GM18517 (cell line): ENCODE data around the gene RTN1.

Experiments
- ATAC-seq: cut with Tn5 transposase; IDR thresholded peaks from one replicate; pipeline ENCODE4 v1.9.1; 2021; ENCODE audit warnings: mild to moderate bottlenecking, moderate library complexity; ENCODE audit not compliant: unreplicated experiment

The RTN1 gene

GRCh38 chr14:59870277-59871165 is at the start of gene RTN1:
Gene RTN1, minus strand, starts transcription at chr14:59870776. Its CDS starts 146 bp downstream, at chr14:59870630.
- ATAC-seq, result no peak

GRCh38 chr14:59920378-59920683 is 49.8 kb upstream of the RTN1 start:
- ATAC-seq, result no peak

- ATAC-seq, result no peak
These were observed 49.2 kb upstream of the RTN1 start, which contains the start of gene LRRC9 for GRCh38 chr14:59919570-59920377. Gene LRRC9, plus strand, starts transcription at chr14:59920144.

GRCh38 chr14:59918824-59919569 is 48.4 kb upstream of the RTN1 start:
- ATAC-seq, result peak; percentile 48

- ATAC-seq, result no peak
These were observed 42.6 kb upstream of the RTN1 start for GRCh38 chr14:59913187-59913586.

- no peak for ATAC-seq
These were observed 41.9 kb upstream of the RTN1 start for GRCh38 chr14:59912443-59912842.

- no peak for ATAC-seq
These were observed 34.6 kb upstream of the RTN1 start for GRCh38 chr14:59905188-59905587.

- no peak for ATAC-seq
These were observed 33.6 kb upstream of the RTN1 start for GRCh38 chr14:59904184-59904583.

- no peak for ATAC-seq
These were observed 30.0 kb upstream of the RTN1 start for GRCh38 chr14:59900556-59900955.

- ATAC-seq, result no peak
These were observed 27.3 kb upstream of the RTN1 start for GRCh38 chr14:59897757-59898383.

GRCh38 chr14:59895721-59896120 is 25.1 kb upstream of the RTN1 start:
- no peak for ATAC-seq

GRCh38 chr14:59890676-59891075 is 20.1 kb upstream of the RTN1 start:
- no peak for ATAC-seq

GRCh38 chr14:59882957-59883356 is 12.4 kb upstream of the RTN1 start:
- no peak for ATAC-seq

GRCh38 chr14:59871166-59871495 is 555 bp upstream of the RTN1 start:
- no peak for ATAC-seq

GRCh38 chr14:59869381-59870255 is 958 bp downstream of the RTN1 start:
- no peak for ATAC-seq

GRCh38 chr14:59868021-59868420 is 2.6 kb downstream of the RTN1 start:
- no peak for ATAC-seq

GRCh38 chr14:59863806-59864525 is 6.6 kb downstream of the RTN1 start:
- no peak for ATAC-seq

- ATAC-seq, result no peak
These were observed 13.2 kb downstream of the RTN1 start for GRCh38 chr14:59857328-59857727.

- no peak for ATAC-seq
These were observed 18.2 kb downstream of the RTN1 start for GRCh38 chr14:59852350-59852749.
